T-cell (primary cell): ENCODE results near the gene COL6A5. TPM values are rescaled to one million over a fixed set of nuclear protein-coding genes. Genes with fewer than 3 reads are reported as not detected.
"Not testable (repeated sequence)": the region's sequence is repeated elsewhere in the genome, so short reads cannot be mapped to it uniquely, and the experiment has no call there.

Experiments
- ATAC-seq, 4 experiments: fragments of 200-7000 bp in 3 of 4; fragments of 150-1000 bp in 1 of 4; cut with Tn5 transposase; replicated peaks in 1 of 4; 1 replicate in 3 of 4; 2 replicates in 1 of 4; pipeline ENCODE4 v1.10.0; 2021; ENCODE audit warnings: moderate library complexity in 3 of 4, mild to moderate bottlenecking in 2 of 4, moderate number of reproducible peaks in 1 of 4
- CTCF ChIA-PET, 2 donors: fragments of 300-600 bp; sonication (Branson Sonifier 250); formaldehyde crosslinking; loops; one replicate each; lab custom pipeline; 2022; ENCODE audit warnings: antibody characterized with exemption in 2 of 2; lab: Charles Lee
- POLR2A ChIA-PET, 2 donors: fragments of 300-600 bp; sonication (Branson Sonifier 250); formaldehyde crosslinking; loops; one replicate each; lab custom pipeline; 2022; ENCODE audit warnings: antibody characterized with exemption in 2 of 2; lab: Charles Lee
- DNase-seq, 35 experiments: peaks; one replicate each; pipeline versions ENCODE4 v3.0.0 to v3.0.0-alpha.2; 2013 to 2023
- H3K27ac ChIP-seq: one replicate; pipeline ENCODE4 v1.5.1; 2013; ENCODE audit warnings: low read length
- H3K27me3 ChIP-seq, 2 experiments: replicated peaks in 1 of 2; 1 replicate in 1 of 2; 2 replicates in 1 of 2; pipeline versions ENCODE4 v1.6.1 to v1.7.0; 2013; ENCODE audit warnings: low read length in 1 of 2, mixed read lengths in 1 of 2; ENCODE audit not compliant: control insufficient read depth in 2 of 2, insufficient read depth in 2 of 2; ENCODE audit errors: extremely low read depth in 1 of 2
- H3K36me3 ChIP-seq, 2 donors: 1 replicate in 1 of 2; 2 replicates in 1 of 2; pipeline versions ENCODE4 v1.6.1 to v1.7.0; 2013; ENCODE audit warnings: low read length in 1 of 2; ENCODE audit not compliant: control insufficient read depth in 2 of 2, insufficient read depth in 1 of 2; ENCODE audit errors: extremely low read depth in 1 of 2
- H3K4me1 ChIP-seq, 2 experiments: 1 replicate in 1 of 2; 2 replicates in 1 of 2; pipeline versions ENCODE4 v1.6.1 to v1.7.0; 2013; ENCODE audit warnings: low read length in 2 of 2, mixed read lengths in 1 of 2; ENCODE audit not compliant: insufficient read depth in 2 of 2, control insufficient read depth in 1 of 2; ENCODE audit errors: extremely low read depth in 1 of 2
- H3K4me3 ChIP-seq, 2 donors: 1 replicate in 1 of 2; 2 replicates in 1 of 2; pipeline versions ENCODE4 v1.5.1 to v1.7.0; 2013; ENCODE audit warnings: mild to moderate bottlenecking in 2 of 2, low read length in 1 of 2, moderate library complexity in 1 of 2; ENCODE audit not compliant: control insufficient read depth in 1 of 2; ENCODE audit errors: extremely low read depth in 1 of 2
- H3K9me3 ChIP-seq: 2 replicates; pipeline ENCODE4 v1.7.0; 2013
- H3K27ac Mint-ChIP-seq, 2 donors: one replicate each; pipeline ENCODE4 v1.8.0; 2020 to 2021; ENCODE audit warnings: mild to moderate bottlenecking in 2 of 2, mixed read lengths in 2 of 2
- H3K27me3 Mint-ChIP-seq, 2 donors: one replicate each; pipeline ENCODE4 v1.8.0; 2021 to 2022; ENCODE audit warnings: mixed read lengths in 2 of 2
- H3K36me3 Mint-ChIP-seq: one replicate; pipeline ENCODE4 v1.8.0; 2021; ENCODE audit warnings: mixed read lengths
- H3K4me1 Mint-ChIP-seq, 3 donors: one replicate each; pipeline ENCODE4 v1.8.0; 2020 to 2022; ENCODE audit warnings: mixed read lengths in 3 of 3, mild to moderate bottlenecking in 1 of 3
- H3K4me3 Mint-ChIP-seq, 3 donors: one replicate each; pipeline ENCODE4 v1.8.0; 2020 to 2022; ENCODE audit warnings: mild to moderate bottlenecking in 3 of 3, mixed read lengths in 3 of 3, moderate library complexity in 3 of 3
- H3K9me3 Mint-ChIP-seq, 3 donors: one replicate each; pipeline ENCODE4 v1.8.0; 2020 to 2022; ENCODE audit warnings: mixed read lengths in 3 of 3
- WGBS: methylation state at CpG from one replicate; pipeline ENCODE4 v1.1.5; 2013; ENCODE audit warnings: missing lambda C conversion rate; ENCODE audit not compliant: insufficient coverage; 5-methylcytosine and 5-hydroxymethylcytosine counted together
- total RNA-seq, 35 experiments: library from RNA in 6 of 35; stranded (reverse) in 6 of 35; fragments of 120-200 nt in 1 of 35; gene quantifications; one replicate each; pipeline versions ENCODE4 v1.2.1 to v1.2.4 and lab custom pipeline; 2013 to 2026

Gene COL6A5
- total RNA-seq, 5 donors from 2014 or later (not counting 1 experiment from before 2014, with no cell fraction given): not detected

DNA sequence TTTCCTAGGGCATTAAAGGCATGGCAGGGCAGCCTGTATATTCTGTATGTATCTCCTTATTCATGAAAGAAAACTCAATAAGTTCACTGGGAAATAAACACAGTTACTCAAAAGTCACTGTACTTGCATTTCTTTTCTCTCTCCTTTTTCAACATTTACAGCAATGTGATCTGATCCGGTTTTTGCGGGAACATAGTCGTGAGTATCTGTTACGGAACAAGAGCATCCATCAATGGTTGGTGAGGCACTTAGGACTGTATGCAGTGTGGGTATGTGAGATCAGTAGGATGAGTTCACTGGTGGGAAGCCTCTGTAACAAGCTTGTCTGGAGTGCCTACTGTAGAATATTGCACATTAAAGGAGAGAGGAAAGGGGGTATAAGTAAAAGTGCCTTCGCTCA is 80.7 kb downstream of the COL6A5 start:
- Histone ChIP-seq H3K27ac (no peak overlapping the region), H3K4me3 (no peak overlapping the region), H3K36me3 (no peaks in the 10 kb centered on the region), H3K4me1 (no peaks in the 10 kb centered on the region), H3K27me3 (peaks cover 5 to 6% of the 10 kb centered on the region in 2 experiments), H3K9me3 (no peaks in the 10 kb centered on the region)
- no peaks in the 10 kb centered on the region for H3K4me1 Mint-ChIP-seq
- H3K36me3 Mint-ChIP-seq: no peaks in the 10 kb centered on the region
- H3K4me3 Mint-ChIP-seq: no peak overlapping the region
- ATAC-seq: no peak
- DNase-seq: no peak
- H3K27ac Mint-ChIP-seq: no peak overlapping the region
- no peaks in the 10 kb centered on the region for H3K9me3 Mint-ChIP-seq
- ChIA-PET CTCF (no interaction called here), POLR2A (no interaction called here)
- H3K27me3 Mint-ChIP-seq: peaks cover 3 to 5% of the 10 kb centered on the region in 2 donors
- 90% methylated on average over 2 of the region's 5 CpGs for WGBS

DNA sequence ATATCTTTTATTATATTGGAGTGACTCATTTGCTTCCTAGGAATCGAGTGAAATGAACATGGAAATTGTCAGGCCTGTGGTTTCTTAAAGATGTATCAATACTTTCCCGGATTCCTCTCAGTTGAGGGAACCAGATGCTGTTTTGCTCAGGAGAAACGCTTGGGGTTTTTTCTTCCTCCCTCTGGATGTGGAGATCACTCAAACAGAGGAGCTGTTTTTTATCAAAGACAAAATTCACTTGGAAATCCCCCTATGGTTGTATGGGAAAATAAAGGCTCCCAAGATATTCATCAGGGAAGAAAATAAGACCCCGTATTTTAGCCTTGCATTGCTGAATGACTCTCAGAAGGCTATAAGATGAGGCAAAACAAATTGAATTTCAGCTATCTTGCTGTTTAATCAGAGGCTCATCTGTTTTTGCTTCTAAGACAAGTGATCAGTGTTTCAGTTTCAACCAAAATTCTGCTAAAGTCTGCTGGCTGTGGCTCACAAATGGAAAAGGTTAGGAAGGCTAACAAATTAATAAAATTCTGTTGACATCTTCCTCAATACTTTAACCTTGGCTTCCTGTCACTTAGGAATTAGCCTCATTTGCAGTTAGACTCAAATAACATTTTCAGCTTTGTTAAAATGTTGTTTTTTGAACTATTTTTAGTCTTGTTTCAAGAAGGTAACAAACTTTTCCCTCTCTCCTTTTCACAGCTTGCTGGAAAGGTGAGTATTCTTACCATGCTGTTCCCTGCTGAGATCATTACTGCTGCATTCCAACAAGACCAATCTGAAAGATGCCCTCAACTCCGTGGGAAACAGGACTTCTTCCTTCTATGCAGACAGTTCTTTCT is 83.6 kb downstream of the COL6A5 start:
- Histone ChIP-seq H3K27ac (no peak overlapping the region), H3K27me3 (peaks cover 5 to 6% of the 10 kb centered on the region in 2 experiments), H3K36me3 (no peaks in the 10 kb centered on the region), H3K4me3 (no peak overlapping the region), H3K4me1 (no peaks in the 10 kb centered on the region), H3K9me3 (no peaks in the 10 kb centered on the region)
- H3K4me3 Mint-ChIP-seq: no peak overlapping the region
- no peaks in the 10 kb centered on the region for H3K36me3 Mint-ChIP-seq
- POLR2A ChIA-PET: no interaction called here
- 67% methylated on average over 1 of the region's 5 CpGs for WGBS
- no peak overlapping the region for H3K27ac Mint-ChIP-seq
- H3K9me3 Mint-ChIP-seq: peaks cover 0 to 2% (median 2%) of the 10 kb centered on the region in 3 donors
- no peak for DNase-seq
- CTCF ChIA-PET: no interaction called here
- ATAC-seq: no peak
- H3K27me3 Mint-ChIP-seq: peaks cover 3 to 5% of the 10 kb centered on the region in 2 donors
- no peaks in the 10 kb centered on the region for H3K4me1 Mint-ChIP-seq

DNA sequence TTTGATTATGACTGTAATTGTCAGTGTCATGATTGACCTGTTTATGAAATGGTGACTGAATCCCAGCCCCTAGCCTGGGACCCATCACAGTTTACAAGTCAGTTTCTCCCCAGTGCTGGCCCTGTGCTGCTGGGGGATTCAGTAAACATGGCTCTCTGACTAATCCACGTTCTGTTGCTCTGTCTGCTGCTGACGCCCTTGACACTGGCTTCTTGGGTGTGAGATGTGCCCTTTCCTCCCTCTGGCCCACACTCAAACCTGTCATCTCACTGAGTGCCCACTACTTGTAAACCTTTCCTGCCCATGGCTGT is 84.2 kb downstream of the COL6A5 start:
- H3K9me3 Mint-ChIP-seq: peaks cover 0 to 3% (median 2%) of the 10 kb centered on the region in 3 donors
- no peaks in the 10 kb centered on the region for H3K9me3 ChIP-seq
- 72% methylated on average over 2 of the region's 2 CpGs for WGBS
- ATAC-seq: no peak
- H3K27me3 ChIP-seq: peaks cover 5 to 6% of the 10 kb centered on the region in 2 experiments
- no peaks in the 10 kb centered on the region for H3K36me3 ChIP-seq
- H3K4me3 Mint-ChIP-seq: no peak overlapping the region
- CTCF ChIA-PET: no interaction called here
- DNase-seq: no peak
- H3K27me3 Mint-ChIP-seq: peaks cover 2 to 4% of the 10 kb centered on the region in 2 donors
- POLR2A ChIA-PET: no interaction called here
- no peak overlapping the region for H3K27ac ChIP-seq
- no peaks in the 10 kb centered on the region for H3K4me1 ChIP-seq
- no peaks in the 10 kb centered on the region for H3K4me1 Mint-ChIP-seq
- no peaks in the 10 kb centered on the region for H3K36me3 Mint-ChIP-seq
- no peak overlapping the region for H3K27ac Mint-ChIP-seq
- no peak overlapping the region for H3K4me3 ChIP-seq

DNA sequence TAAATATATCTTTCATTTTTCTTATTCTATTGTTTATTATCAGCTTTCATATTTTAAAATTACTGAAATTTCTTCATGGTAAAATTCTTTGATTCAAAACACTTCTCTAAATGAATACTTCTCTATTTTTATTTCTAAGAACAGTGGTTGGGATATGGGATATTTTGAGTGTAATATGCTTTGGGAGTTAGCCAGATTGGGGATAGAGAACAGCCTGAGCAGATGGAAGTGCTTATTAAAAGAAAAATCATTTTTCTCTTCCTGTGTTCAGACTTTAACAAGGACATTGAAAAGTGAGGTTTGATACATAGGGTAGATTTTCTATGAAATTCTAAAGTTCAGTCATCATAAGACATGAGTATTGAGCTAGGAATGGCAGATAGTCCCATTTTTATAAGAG is 84.8 kb downstream of the COL6A5 start:
- H3K36me3 ChIP-seq: no peaks in the 10 kb centered on the region
- H3K27ac ChIP-seq: no peak overlapping the region
- ATAC-seq (no peak), DNase-seq (no peak)
- CTCF ChIA-PET: interaction anchor here in 1 of 2 donors (0.6 kb wide), 1 partner anchor 13 kb away, joined by 3 read pairs; no protein-coding TSS in a partner anchor
- H3K4me3 ChIP-seq: no peak overlapping the region
- POLR2A ChIA-PET: no interaction called here
- H3K4me1 ChIP-seq: no peaks in the 10 kb centered on the region
- no peaks in the 10 kb centered on the region for H3K4me1 Mint-ChIP-seq
- no peaks in the 10 kb centered on the region for H3K36me3 Mint-ChIP-seq
- peaks cover 3 to 6% of the 10 kb centered on the region in 2 experiments for H3K27me3 ChIP-seq
- no peak overlapping the region for H3K27ac Mint-ChIP-seq
- H3K27me3 Mint-ChIP-seq: peaks cover 0 to 2% of the 10 kb centered on the region in 2 donors
- no peaks in the 10 kb centered on the region for H3K9me3 ChIP-seq
- H3K9me3 Mint-ChIP-seq: peaks cover 0 to 3% (median 2%) of the 10 kb centered on the region in 3 donors
- no peak overlapping the region for H3K4me3 Mint-ChIP-seq

DNA sequence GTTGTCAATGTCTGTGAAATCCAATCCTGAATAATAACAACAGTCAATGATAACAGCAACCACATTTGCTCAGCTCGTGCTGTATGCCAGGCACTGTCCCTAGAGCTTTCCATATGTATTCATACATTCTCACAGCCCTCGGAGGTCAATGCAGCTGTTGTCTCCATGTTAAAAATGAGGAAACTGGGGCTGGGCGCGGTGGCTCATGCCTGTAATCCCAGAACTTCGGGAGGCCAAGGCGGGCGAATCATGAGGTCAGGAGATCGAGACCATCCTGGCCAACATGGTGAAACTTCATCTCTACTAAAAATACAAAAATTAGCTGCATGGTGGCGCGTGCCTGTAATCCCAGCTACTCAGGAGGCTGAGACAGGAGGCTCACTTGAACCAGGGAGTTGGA is 86.6 kb downstream of the COL6A5 start:
- H3K27me3 Mint-ChIP-seq, CTCF ChIA-PET, H3K4me1 Mint-ChIP-seq, ATAC-seq, H3K27ac Mint-ChIP-seq, H3K27me3 ChIP-seq, POLR2A ChIA-PET, DNase-seq, H3K4me3 Mint-ChIP-seq, H3K4me3 ChIP-seq, H3K4me1 ChIP-seq, H3K9me3 ChIP-seq, H3K36me3 Mint-ChIP-seq, H3K27ac ChIP-seq, H3K36me3 ChIP-seq, H3K9me3 Mint-ChIP-seq: not testable (repeated sequence)
- WGBS: 89% methylated on average over 3 of the region's 10 CpGs

DNA sequence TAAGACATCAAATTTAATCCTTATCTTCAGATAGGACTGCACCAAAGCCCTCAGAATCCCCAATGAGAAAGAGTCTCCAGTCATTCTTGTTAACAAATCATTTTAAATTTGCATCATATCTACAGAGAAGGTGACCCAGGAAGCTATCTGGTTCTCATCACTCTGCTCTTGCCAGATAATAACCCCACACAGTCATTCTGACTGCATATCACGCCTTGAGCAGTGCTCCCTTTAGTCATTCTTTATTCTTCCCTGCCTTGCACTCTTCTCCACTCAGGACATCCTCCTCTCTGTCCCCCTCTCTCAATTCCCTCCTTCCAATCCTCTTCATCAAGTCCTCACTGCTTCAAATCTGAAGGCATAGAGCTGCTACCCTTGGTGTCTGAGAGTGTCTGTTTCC is 87.8 kb downstream of the COL6A5 start:
- no peak overlapping the region for H3K27ac ChIP-seq
- Mint-ChIP-seq H3K4me3 (no peak overlapping the region), H3K4me1 (no peaks in the 10 kb centered on the region), H3K27me3 (peaks cover 5 to 9% of the 10 kb centered on the region in 2 donors), H3K9me3 (peaks cover 0 to 9% (median 2%) of the 10 kb centered on the region in 3 donors), H3K36me3 (no peaks in the 10 kb centered on the region), H3K27ac (no peak overlapping the region)
- no peaks in the 10 kb centered on the region for H3K4me1 ChIP-seq
- H3K4me3 ChIP-seq: no peak overlapping the region
- ChIA-PET CTCF (no interaction called here), POLR2A (no interaction called here)
- no peaks in the 10 kb centered on the region for H3K36me3 ChIP-seq
- no peaks in the 10 kb centered on the region for H3K9me3 ChIP-seq
- DNase-seq: no peak
- peaks cover 0 to 6% of the 10 kb centered on the region in 2 experiments for H3K27me3 ChIP-seq
- 67% methylated on average over 1 of the region's 1 CpG for WGBS
- ATAC-seq: no peak
